GM19035 (cell line): ENCODE results near the gene SIRT5.
A peak's percentile ranks its signal among the peaks of the same experiment; 100 is the strongest.

Source experiments
- ATAC-seq: cut with Tn5 transposase; IDR thresholded peaks from one replicate; pipeline ENCODE4 v1.9.1; 2021; ENCODE audit not compliant: unreplicated experiment

The SIRT5 gene

GRCh38 chr6:13550656-13551055, 23.7 kb upstream of the SIRT5 start:
- no peak for ATAC-seq

- ATAC-seq = no peak
Observed at GRCh38 chr6:13553646-13554045, 20.8 kb upstream of the SIRT5 start.

GRCh38 chr6:13554929-13555333, 19.5 kb upstream of the SIRT5 start:
- no peak for ATAC-seq

GRCh38 chr6:13557841-13558240, 16.6 kb upstream of the SIRT5 start:
- no peak for ATAC-seq

- ATAC-seq = no peak
Observed at GRCh38 chr6:13558718-13559117, 15.7 kb upstream of the SIRT5 start.

GRCh38 chr6:13559251-13559650, 15.2 kb upstream of the SIRT5 start:
- ATAC-seq = no peak

GRCh38 chr6:13559968-13560650, 14.3 kb upstream of the SIRT5 start:
- ATAC-seq = no peak

GRCh38 chr6:13560651-13561044, 13.8 kb upstream of the SIRT5 start:
- no peak for ATAC-seq

GRCh38 chr6:13561624-13562267, 12.7 kb upstream of the SIRT5 start:
- no peak for ATAC-seq

GRCh38 chr6:13563009-13563408, 11.4 kb upstream of the SIRT5 start:
- ATAC-seq = no peak

- ATAC-seq = no peak
Observed at GRCh38 chr6:13565921-13566320, 8.5 kb upstream of the SIRT5 start.

GRCh38 chr6:13566500-13566899, 7.9 kb upstream of the SIRT5 start:
- no peak for ATAC-seq

- no peak for ATAC-seq
Observed at GRCh38 chr6:13568970-13569369, 5.4 kb upstream of the SIRT5 start.

- no peak for ATAC-seq
Observed at GRCh38 chr6:13572240-13572639, 2.2 kb upstream of the SIRT5 start.

GRCh38 chr6:13572951-13573654, 1.3 kb upstream of the SIRT5 start:
- ATAC-seq = no peak

- no peak for ATAC-seq
Observed at GRCh38 chr6:13573669-13574110, 711 bp upstream of the SIRT5 start.

GRCh38 chr6:13574149-13574570, 241 bp upstream of the SIRT5 start:
- ATAC-seq = peak; percentile 80

GRCh38 chr6:13575377-13575775, 975 bp downstream of the SIRT5 start:
- ATAC-seq = no peak

- ATAC-seq = no peak
Observed at GRCh38 chr6:13576017-13576416, 1.6 kb downstream of the SIRT5 start.

- ATAC-seq = no peak
Observed at GRCh38 chr6:13577926-13578325, 3.5 kb downstream of the SIRT5 start.

GRCh38 chr6:13579911-13580310, 5.5 kb downstream of the SIRT5 start:
- no peak for ATAC-seq

- ATAC-seq = no peak
Observed at GRCh38 chr6:13581700-13582229, 7.4 kb downstream of the SIRT5 start.
